Activated T-cell treated with anti-CD3 and anti-CD28 coated beads, Interleukin-2, amount 50 U/mL, for 24 hours (primary cell): ENCODE data around the gene SPRY4.

Experiments used
- DNase-seq: peaks from one replicate; pipeline ENCODE4 v3.0.0-alpha.2; 2020
- H3K27ac Mint-ChIP-seq: 2 replicates; pipeline ENCODE4 v1.8.0; 2020; ENCODE audit warnings: mild to moderate bottlenecking, mixed read lengths
- H3K27me3 Mint-ChIP-seq: 2 replicates; pipeline ENCODE4 v1.8.0; 2020; ENCODE audit warnings: mixed read lengths
- H3K36me3 Mint-ChIP-seq: 2 replicates; pipeline ENCODE4 v1.8.0; 2020; ENCODE audit warnings: low read depth, mixed read lengths
- H3K4me1 Mint-ChIP-seq: 2 replicates; pipeline ENCODE4 v1.8.0; 2020; ENCODE audit warnings: low read depth, mixed read lengths
- H3K4me3 Mint-ChIP-seq: 2 replicates; pipeline ENCODE4 v1.8.0; 2020; ENCODE audit warnings: mild to moderate bottlenecking, moderate library complexity, mixed read lengths
- H3K9me3 Mint-ChIP-seq: 2 replicates; pipeline ENCODE4 v1.8.0; 2020; ENCODE audit warnings: mixed read lengths

The SPRY4 gene

DNA sequence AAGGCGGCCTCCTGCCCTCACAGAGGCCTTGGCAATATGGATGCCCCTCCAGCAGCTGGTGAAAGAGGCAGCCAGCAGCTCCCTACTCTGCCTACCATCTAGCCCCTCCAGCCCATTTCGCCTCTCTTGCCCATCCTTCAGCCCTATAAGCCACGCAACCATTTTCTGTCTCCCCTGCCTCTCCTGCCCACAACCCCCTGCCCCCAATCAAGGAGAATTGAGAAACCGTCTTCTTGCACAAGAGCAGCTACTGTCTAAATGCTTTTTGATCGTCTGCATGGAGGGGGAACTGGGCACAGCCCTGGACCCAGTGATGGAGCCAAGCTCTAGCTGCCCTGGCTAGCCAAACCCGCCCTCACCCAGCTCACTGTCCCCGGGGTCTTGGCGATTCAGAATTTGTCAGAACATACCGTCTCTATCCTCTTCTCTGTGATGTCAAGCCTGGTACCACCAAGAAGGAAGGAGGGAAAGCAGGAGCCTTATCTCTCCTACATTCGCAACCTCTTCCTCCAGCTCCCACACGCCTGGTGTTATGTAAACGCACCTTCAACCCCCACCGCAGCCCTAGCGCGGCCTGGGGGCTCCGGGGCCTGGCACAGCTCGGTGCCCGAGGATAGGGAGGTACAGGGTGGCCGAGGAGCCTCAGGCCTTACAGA, 1.2 kb downstream of the SPRY4 start:
- Mint-ChIP-seq H3K27ac (no peak overlapping the region), H3K9me3 (no peaks in the 10 kb centered on the region), H3K27me3 (peaks cover 76% of the 10 kb centered on the region), H3K36me3 (no peaks in the 10 kb centered on the region), H3K4me3 (peak overlapping the region; percentile 83), H3K4me1 (peaks cover 56% of the 10 kb centered on the region)
- DNase-seq, result peak; percentile 47

DNA sequence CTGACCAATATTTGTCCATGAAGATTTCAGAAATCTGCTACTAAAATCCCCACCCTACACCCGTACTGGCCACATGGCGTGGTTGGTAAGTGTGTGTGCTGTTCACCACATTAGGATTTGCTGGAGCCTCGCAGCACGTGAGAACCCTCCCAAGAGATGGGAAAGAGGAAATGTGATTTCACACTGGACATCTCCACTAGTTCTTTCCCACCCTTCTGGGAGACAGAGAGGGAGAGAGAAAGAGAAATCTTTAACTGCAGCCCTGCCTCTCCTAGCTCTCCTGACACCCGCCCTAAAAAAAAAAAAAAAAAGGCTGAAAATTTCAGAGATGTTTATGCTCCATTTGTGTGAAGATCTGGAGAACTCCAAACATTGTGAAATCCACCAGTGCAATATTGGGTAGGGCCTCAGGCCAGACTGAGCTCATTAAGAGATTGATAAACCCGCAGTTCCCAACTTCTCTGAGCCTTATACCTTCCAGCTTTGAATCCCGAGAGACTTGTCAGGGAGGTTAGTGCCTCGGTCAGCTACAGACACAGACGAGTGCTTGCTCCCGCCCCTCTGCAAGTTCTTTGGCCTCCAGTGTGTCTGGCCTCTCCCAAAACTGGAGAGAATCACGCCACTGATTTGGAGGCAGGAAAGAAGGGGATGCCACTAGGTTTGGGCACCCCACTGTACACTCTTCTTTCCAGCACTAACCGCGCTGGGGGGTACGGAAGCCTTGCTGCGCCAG, 1.9 kb downstream of the SPRY4 start:
- Mint-ChIP-seq H3K4me3 (peak overlapping the region; percentile 83), H3K27ac (no peak overlapping the region), H3K36me3 (no peaks in the 10 kb centered on the region), H3K9me3 (no peaks in the 10 kb centered on the region), H3K27me3 (peaks cover 71% of the 10 kb centered on the region), H3K4me1 (peaks cover 56% of the 10 kb centered on the region)
- DNase-seq, result no peak

DNA sequence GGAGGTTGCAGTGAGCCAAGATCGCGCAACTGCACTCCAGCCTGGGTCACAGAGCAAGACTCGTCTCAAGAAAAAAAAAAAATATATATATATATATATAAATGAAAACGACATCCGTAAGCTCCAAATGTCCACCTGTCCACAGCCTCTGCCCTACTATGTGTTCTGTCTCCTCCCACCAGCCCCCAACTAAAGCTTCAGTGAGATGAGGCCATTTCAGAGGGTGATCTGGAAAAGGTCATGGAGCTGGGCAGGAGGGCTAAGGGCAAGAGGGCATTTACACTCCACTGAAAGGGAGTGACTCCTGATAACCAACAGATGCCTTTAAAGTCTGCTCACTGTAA, 2.4 kb downstream of the SPRY4 start:
- no peak overlapping the region for H3K4me3 Mint-ChIP-seq
- H3K27me3 Mint-ChIP-seq, result peaks cover 65% of the 10 kb centered on the region
- H3K36me3 Mint-ChIP-seq, result no peaks in the 10 kb centered on the region
- H3K4me1 Mint-ChIP-seq, result peaks cover 56% of the 10 kb centered on the region
- no peak for DNase-seq
- no peaks in the 10 kb centered on the region for H3K9me3 Mint-ChIP-seq
- H3K27ac Mint-ChIP-seq, result no peak overlapping the region

DNA sequence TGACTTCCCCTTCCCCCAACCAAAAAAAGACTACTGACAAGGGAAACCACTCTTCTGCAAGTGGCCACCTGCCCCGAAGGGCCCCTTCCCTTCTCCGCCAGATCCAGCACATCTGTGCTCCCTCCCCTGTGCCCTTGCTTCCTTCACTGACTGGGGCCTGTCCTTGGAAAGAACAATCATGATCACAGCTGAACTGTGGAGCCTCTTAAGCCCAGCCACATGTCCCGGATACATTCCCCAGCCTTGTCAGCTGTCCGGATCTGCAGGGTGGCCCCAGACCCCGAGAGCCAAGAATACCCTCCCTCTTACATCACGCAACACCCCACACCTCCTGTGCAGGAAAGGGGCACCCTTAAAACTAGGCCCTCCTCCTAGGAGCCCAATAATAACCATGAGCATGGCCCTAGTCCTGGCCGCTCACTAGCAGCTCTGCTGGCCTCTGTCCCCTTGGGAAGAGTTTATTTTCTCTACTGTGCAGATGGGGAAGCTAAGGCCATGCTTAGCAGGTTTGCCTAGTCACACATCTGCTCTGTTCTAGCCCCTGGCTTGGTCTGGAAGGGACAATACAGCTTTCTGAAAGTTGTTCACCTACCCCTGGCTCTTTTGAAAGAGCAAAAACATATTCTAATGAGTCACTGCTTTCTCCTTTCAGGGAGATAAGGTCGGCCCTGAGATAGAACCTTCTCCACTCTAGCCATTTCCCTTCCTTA, 3.8 kb downstream of the SPRY4 start:
- Mint-ChIP-seq H3K9me3 (no peaks in the 10 kb centered on the region), H3K4me1 (peaks cover 56% of the 10 kb centered on the region), H3K27me3 (peaks cover 52% of the 10 kb centered on the region), H3K4me3 (no peak overlapping the region), H3K27ac (no peak overlapping the region), H3K36me3 (no peaks in the 10 kb centered on the region)
- DNase-seq, result no peak

DNA sequence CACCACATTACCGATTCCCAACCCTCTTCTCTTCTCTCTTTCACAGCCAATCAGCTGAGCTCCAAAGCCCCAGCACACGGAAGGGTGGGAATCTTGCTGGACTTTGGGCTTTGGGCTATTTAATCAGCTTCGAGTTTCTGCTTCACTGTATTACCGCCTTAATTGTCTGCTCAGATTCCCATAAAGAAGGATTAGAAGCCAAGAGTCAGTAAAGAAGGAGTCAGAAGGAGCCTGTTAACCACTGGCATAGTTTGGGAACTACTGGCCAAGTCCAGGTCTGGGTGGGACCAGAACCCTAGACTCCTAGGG, 4.4 kb downstream of the SPRY4 start:
- H3K36me3 Mint-ChIP-seq, result no peaks in the 10 kb centered on the region
- H3K27me3 Mint-ChIP-seq, result peaks cover 46% of the 10 kb centered on the region
- peaks cover 56% of the 10 kb centered on the region for H3K4me1 Mint-ChIP-seq
- H3K27ac Mint-ChIP-seq, result no peak overlapping the region
- H3K9me3 Mint-ChIP-seq, result no peaks in the 10 kb centered on the region
- no peak overlapping the region for H3K4me3 Mint-ChIP-seq
- no peak for DNase-seq

DNA sequence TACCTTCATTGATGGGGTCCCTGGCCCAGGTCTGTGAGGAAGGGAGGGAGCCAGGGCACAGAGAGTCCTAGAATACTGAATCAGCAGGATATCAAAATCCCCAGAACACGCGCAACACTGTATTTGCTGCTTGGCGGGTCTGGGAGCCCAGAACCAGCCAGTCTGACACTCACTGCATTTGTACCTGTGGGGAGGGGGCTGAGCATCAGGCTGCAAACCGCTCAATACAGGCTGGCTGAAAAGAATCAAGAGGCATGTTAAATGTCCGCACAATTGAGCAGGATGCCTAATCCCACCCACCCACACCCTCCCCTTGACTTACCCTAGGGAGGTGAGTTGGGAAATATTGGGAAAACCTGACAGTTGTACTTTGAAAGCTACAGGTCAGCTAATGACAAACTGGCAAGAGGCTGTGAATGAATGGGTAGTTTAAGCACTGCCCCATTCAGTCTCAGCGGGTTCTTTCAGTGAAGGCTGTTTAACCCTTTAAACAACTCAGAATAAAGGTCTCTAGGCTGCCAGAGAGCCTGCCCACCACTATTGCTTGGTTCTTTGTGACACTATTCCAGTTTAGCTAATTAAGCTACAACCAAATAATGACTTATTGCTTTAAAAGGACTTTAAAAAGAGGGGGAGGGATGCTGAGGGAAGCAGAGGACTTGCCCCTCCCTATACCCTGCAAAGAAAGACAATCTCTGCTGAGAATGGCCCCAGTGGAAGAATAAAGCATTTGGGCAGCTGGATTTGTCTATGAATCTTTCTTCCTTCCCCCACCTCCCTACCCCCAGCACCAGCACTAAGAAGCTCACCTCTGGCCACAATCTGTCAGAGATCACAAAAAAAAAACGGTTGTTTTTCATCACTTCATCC, 5.0 kb downstream of the SPRY4 start:
- peaks cover 53% of the 10 kb centered on the region for H3K4me1 Mint-ChIP-seq
- peaks cover 46% of the 10 kb centered on the region for H3K27me3 Mint-ChIP-seq
- no peaks in the 10 kb centered on the region for H3K9me3 Mint-ChIP-seq

DNA sequence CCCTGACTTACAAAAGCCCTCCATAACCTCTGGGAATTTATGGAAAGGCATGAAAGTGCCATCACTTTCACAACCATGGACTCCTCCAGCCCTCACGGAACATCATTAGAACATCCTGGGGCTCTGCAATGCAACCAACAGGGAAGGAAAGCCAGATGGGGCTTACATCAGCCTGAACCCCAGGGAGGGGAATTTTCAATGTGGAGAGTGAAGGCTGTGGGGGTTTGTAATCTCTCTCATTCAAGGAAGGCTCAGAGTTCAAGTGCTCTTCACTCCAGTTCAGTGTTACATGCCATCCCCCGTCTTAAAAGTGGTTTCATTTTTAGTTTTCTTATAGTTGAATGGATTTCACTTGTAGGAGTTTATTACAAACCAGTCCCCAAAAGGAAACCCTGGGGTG, 5.7 kb downstream of the SPRY4 start:
- Mint-ChIP-seq H3K36me3 (no peaks in the 10 kb centered on the region), H3K9me3 (no peaks in the 10 kb centered on the region), H3K4me3 (no peak overlapping the region), H3K27me3 (peaks cover 46% of the 10 kb centered on the region), H3K4me1 (peaks cover 50% of the 10 kb centered on the region), H3K27ac (no peak overlapping the region)
- DNase-seq, result no peak

More for the DNA sequence above, 5.0 kb downstream of the SPRY4 start:
- DNase-seq, result no peak
- H3K4me3 Mint-ChIP-seq, result no peak overlapping the region
- H3K36me3 Mint-ChIP-seq, result no peaks in the 10 kb centered on the region
- no peak overlapping the region for H3K27ac Mint-ChIP-seq

DNA sequence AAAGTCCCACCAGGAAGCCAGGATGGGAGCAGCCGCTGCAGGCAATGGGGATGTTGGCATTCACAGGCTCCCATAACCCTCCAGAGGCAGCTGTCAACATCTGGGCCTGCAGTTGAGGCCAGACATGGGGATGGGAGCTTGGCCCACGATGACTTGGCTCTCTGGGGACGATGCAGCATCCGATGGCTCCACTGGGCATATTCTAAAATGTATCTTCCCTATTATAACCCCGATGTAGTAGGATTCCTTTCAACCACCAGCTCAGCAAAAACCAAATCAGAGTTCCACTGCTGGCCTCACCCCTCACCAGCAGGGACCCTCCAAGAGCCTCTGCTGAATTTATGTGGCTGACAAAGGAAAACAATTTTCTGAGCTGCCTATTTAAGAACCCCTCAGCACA, 7.1 kb downstream of the SPRY4 start:
- Mint-ChIP-seq H3K27me3 (peaks cover 32% of the 10 kb centered on the region), H3K27ac (no peak overlapping the region), H3K4me3 (no peak overlapping the region), H3K36me3 (no peaks in the 10 kb centered on the region), H3K4me1 (peaks cover 40% of the 10 kb centered on the region), H3K9me3 (no peaks in the 10 kb centered on the region)
- no peak for DNase-seq

DNA sequence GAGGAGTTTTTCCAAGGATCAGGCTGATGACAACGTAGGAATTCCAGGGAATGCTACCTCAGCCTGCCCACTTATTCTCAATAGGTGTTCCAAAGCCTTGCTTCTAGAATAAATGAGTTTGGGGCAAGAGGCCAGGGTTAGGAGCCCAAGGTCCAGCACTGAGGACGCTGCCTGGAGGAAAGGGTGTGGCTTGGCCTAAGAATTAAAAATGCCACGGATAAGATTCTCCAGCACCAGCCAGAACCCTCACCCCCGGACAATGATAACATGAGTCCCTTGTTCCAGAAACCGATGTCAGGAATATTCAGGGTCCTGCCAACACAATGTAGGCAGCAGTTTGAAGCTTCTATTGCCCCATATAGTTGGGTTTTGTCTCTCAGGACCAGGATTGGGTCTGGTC, 7.6 kb downstream of the SPRY4 start:
- H3K9me3 Mint-ChIP-seq, result no peaks in the 10 kb centered on the region
- no peaks in the 10 kb centered on the region for H3K36me3 Mint-ChIP-seq
- no peak overlapping the region for H3K27ac Mint-ChIP-seq
- no peak overlapping the region for H3K4me3 Mint-ChIP-seq
- H3K27me3 Mint-ChIP-seq, result peaks cover 28% of the 10 kb centered on the region
- peaks cover 39% of the 10 kb centered on the region for H3K4me1 Mint-ChIP-seq
- DNase-seq, result no peak

DNA sequence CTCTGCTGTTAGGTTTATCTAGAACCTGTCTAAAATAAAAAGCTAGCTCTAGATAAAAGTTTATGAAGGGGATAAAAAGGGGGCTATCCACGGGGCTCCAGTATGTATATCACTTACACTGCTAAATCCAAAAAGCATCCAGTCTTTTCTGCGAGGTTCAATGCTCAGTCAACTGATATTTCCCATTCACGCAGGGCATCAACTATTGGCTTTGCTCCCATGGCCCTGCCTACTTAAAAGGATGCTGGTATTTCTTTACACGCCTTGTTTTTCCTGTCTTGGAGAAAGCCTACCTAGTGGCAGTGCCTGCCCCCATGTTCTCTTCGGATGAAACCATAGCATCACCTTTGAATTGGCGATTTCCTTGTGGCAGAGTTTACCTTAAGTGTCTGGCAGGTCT, 8.1 kb downstream of the SPRY4 start:
- no peak overlapping the region for H3K27ac Mint-ChIP-seq
- peaks cover 38% of the 10 kb centered on the region for H3K4me1 Mint-ChIP-seq

DNA sequence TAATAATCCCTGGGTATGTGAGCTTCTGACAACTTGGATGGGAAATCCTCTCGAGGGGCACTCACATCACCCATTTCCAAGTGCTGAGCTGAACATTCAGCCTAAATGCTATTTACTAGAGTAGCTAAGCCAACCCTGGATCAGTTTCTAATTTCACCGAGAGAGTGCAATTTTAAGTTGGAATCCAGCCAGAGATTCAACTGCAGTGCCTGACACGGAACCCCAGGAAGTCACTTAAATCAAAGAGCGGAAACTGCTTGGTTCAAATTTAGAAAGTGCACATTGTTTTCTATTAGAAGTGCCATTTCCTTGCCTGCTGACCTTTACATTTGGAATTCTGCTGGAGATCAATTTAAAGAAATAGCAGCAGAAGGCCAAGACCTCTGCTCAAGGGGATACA, 8.8 kb downstream of the SPRY4 start:
- no peaks in the 10 kb centered on the region for H3K36me3 Mint-ChIP-seq
- H3K9me3 Mint-ChIP-seq, result no peaks in the 10 kb centered on the region
- no peak overlapping the region for H3K4me3 Mint-ChIP-seq
- H3K27ac Mint-ChIP-seq, result no peak overlapping the region
- peaks cover 32% of the 10 kb centered on the region for H3K4me1 Mint-ChIP-seq
- peaks cover 17% of the 10 kb centered on the region for H3K27me3 Mint-ChIP-seq
- no peak for DNase-seq

More for the DNA sequence above, 8.1 kb downstream of the SPRY4 start:
- no peak for DNase-seq
- Mint-ChIP-seq H3K4me3 (no peak overlapping the region), H3K36me3 (no peaks in the 10 kb centered on the region), H3K27me3 (peaks cover 24% of the 10 kb centered on the region), H3K9me3 (no peaks in the 10 kb centered on the region)

DNA sequence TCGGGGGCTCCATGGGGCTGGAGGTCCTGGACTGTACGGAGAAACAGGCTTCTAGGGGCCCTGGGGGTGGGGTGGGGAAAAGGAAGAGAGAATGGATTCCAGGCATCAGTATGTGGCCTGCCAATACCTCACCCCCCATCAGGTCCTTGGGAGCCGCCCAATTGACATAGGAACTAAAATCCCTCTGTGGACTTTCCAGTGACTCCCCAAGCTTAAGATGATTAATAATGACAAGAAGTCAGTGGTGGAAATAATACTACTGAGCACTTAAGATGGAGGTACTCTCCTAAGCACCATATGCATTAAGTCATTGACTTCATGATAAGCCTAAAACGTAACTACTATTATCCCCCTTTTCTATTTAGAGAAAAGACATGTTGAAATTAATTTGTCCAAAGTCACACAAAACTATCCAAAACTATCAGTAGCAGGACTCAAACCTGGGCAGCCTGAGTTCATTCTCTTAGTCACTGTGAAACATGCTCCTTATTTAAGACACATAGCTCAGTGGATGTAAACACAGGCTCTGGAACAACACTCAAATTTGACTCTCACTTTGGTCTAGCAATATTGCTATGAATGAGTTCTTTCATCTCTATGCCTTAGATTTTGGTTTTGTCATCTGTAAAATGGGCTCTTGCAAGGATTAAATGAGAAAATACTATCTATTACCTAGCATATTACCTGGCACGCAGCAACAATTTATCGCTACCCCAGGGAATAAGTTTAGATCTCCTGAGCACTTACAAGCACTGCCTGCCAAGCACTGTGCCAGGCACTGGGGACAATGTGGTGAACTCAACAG, 9.5 kb downstream of the SPRY4 start:
- no peak overlapping the region for H3K4me3 Mint-ChIP-seq
- no peak overlapping the region for H3K27ac Mint-ChIP-seq
- peaks cover 25% of the 10 kb centered on the region for H3K4me1 Mint-ChIP-seq
- H3K36me3 Mint-ChIP-seq, result no peaks in the 10 kb centered on the region
- DNase-seq, result no peak
- no peaks in the 10 kb centered on the region for H3K9me3 Mint-ChIP-seq
- H3K27me3 Mint-ChIP-seq, result peaks cover 10% of the 10 kb centered on the region

DNA sequence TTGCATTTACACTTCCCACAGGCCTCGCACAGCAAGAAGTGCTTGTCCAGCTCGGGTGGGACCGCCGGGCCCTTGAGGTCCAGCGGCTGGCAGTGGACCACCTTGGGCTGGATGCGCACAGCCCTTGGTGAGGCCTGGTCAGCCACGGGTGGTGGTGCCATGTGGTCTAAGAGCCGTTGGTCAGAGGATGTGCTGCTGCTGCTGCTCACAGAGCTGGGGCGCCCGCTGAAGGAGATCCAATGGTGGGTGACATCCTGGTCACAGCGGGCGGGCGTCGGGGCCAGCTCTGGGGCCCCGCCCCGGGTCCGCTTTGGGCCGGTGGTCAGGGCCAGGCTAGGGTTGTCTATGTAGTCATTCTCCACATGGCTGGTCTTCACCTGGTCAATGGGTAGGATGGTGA, 10.2 kb downstream of the SPRY4 start:
- Mint-ChIP-seq H3K9me3 (no peaks in the 10 kb centered on the region), H3K4me1 (peaks cover 25% of the 10 kb centered on the region), H3K36me3 (no peaks in the 10 kb centered on the region), H3K4me3 (no peak overlapping the region), H3K27me3 (peaks cover 8% of the 10 kb centered on the region), H3K27ac (no peak overlapping the region)
- DNase-seq, result no peak

DNA sequence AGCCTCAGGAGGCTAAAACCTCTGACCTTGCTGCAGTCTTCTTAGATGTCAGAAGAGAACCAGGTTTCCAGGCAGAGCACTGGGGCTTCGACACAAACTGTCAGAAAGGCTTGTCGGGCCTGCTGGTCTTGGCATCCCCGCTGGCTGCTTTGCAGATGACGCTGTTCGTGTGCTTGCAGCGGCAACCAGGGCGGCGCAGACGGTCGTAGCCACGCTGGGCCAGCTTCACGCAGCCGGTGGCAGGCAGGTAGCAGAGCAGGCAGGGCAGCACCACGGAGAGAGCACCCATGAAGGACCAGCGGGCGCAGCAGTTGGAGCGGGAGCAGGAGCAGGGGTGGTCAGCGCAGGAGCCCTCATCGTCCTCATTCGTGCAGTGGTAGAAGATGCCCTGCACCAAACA, 10.7 kb downstream of the SPRY4 start:
- no peaks in the 10 kb centered on the region for H3K9me3 Mint-ChIP-seq
- H3K27ac Mint-ChIP-seq, result no peak overlapping the region
- peaks cover 22% of the 10 kb centered on the region for H3K4me1 Mint-ChIP-seq
- no peaks in the 10 kb centered on the region for H3K36me3 Mint-ChIP-seq
- DNase-seq, result no peak
- no peak overlapping the region for H3K4me3 Mint-ChIP-seq
- H3K27me3 Mint-ChIP-seq, result peaks cover 4% of the 10 kb centered on the region
